Left cardiac atrium (tissue), 4 donors: ENCODE results near the gene RPL5. TPM values are rescaled to one million over a fixed set of nuclear protein-coding genes. Genes with fewer than 3 reads are reported as not detected.

Experiments
- ATAC-seq, 2 donors: fragments of 200-7000 bp; cut with Tn5 transposase; one replicate each; pipeline ENCODE4 v1.9.1; 2020; ENCODE audit warnings: mild to moderate bottlenecking in 2 of 2, moderate library complexity in 2 of 2
- DNase-seq: peaks from one replicate; pipeline ENCODE4 v3.0.0-alpha.2; 2020
- intact Hi-C, 2 donors: fragments of 100-400 bp; cut with DNase I; formaldehyde crosslinking; loops; one replicate each; pipeline versions ENCODE4 v1.14.1 to v1.15.1; 2022 to 2023
- total RNA-seq, 2 donors: library from RNA; stranded (reverse); fragmentation: NEBNext Ultra II Directional; extraction: Animal tissue kit (Norgen Biotek cat#: 25700); gene quantifications; one replicate each; pipeline ENCODE4 v1.2.1, GENCODE V29; 2021
- donor health status: DM: no; HTN: yes; CAD: no.
- donor health status: DM: no; HTN: yes; CAD: no; lungs with severe emphysema.
- donor health status: DM: yes; HTN: yes; CAD: no.
- donor health status: Dilated cardiomyopathy.

RPL5 gene
- total RNA-seq, 2 donors from 2014 or later, result 600 to 715 TPM

DNA sequence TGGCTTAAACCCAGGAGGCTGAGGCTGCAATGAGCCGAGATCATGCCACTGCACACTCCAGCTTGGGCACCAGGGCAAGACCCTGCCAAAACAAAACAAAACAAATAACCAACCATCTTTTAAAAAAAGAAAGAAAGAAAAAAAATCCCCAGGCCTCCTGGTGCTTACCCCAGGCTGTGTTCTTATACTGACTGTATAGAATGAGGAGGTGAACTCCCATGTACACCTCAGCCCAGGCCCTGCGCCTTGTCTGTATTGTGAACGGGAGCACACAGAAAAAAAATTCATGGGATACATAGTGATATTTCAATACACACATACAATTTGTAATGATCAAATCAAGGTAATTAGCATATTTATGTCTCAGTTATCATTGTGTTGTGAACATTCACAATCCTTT is 14.1 kb downstream of the RPL5 start:
- intact Hi-C loops, result no loop called here
- no peak for DNase-seq
- no peak for ATAC-seq

DNA sequence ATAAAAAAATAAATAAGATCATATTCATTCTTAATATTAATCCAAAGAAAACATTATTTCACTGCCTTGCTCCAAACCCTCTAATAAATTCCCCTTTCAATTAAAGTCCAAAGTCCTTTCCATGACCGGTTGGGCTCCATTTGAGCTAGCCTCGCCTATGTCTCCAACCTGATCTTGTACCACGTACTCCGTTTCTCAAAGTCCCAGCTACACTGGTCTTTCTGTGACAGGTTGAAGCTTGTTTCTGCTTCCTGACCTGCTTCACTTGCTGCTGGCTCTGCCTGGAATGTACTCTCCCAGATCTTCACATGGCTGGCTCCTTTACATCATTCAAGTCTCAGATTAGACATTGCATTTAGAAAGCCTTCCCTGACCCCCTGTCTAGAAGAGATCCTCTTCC is 16.4 kb downstream of the RPL5 start:
- intact Hi-C loops, result no loop called here
- no peak for DNase-seq
- ATAC-seq, result no peak

DNA sequence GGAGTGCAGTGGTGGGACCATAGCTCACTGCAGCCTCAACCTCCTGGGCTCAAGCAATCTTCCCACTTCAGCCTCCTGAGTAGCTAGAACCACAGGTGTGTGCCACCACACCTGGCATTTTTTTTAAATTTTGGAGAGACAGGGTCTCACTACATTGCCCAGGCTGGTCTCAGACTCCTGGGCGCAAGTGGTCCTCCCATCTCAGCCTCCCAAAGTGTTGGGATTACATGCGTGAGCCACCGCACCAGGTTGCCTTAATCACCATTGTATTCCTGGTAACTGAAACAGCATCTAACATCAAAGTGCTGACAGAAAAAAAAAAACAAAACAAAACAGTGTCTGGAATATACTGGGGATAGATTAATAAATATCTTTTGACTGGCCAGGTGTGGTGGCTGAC is 18.2 kb downstream of the RPL5 start:
- DNase-seq (no peak), ATAC-seq (no peak)
- intact Hi-C loops, result loop anchor here in 1 of 2 donors (10.0 kb wide), 1 partner anchor 115 kb away; the partner anchor contains the start of gene DIPK1A

DNA sequence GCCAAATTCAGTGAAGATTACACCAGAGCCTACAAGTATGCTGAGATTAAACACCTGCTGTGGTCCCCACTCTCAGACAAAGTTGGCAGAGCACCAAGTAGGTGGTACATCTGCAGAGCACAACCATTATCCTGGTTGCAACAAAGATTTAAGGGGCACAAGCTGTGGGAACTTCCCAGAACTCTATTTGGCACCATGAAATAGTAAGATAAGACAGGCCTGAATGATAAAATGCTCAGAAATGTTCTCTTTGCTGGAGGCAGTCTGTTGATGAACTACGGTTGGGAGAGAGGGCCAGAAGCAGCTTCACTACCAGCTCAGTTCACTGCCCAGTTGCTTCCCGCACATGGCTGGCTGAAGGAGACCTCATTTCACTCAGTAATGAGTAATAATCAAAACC is 19.9 kb downstream of the RPL5 start:
- intact Hi-C loops, result loop anchor here in 1 of 2 donors (10.0 kb wide), 1 partner anchor 113 kb away; the partner anchor contains the start of gene DIPK1A
- ATAC-seq, result peak in 1 of 2 donors; percentile 67
- no peak for DNase-seq

DNA sequence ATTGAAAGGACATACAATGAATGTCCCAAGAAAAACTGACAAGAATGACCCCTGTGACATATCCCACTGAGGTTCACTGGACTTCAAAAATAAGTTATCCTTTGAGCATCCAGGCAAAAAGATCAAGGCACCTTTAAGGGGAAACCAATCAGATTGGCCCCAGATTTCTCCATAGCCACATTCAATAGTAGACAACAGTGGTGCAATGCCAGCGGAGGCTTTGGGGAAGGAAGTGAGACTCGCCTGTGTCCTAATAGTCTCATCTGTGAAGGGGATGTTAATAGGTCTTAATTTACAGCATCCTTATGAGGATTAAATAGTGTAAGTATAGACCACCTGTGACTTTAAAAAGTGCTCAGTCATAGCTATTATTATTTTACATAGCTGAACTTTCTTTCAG is 21.5 kb downstream of the RPL5 start:
- intact Hi-C loops, result loop anchor here in 1 of 2 donors (10.0 kb wide), 1 partner anchor 112 kb away; the partner anchor contains the start of gene DIPK1A
- no peak for DNase-seq
- no peak for ATAC-seq

DNA sequence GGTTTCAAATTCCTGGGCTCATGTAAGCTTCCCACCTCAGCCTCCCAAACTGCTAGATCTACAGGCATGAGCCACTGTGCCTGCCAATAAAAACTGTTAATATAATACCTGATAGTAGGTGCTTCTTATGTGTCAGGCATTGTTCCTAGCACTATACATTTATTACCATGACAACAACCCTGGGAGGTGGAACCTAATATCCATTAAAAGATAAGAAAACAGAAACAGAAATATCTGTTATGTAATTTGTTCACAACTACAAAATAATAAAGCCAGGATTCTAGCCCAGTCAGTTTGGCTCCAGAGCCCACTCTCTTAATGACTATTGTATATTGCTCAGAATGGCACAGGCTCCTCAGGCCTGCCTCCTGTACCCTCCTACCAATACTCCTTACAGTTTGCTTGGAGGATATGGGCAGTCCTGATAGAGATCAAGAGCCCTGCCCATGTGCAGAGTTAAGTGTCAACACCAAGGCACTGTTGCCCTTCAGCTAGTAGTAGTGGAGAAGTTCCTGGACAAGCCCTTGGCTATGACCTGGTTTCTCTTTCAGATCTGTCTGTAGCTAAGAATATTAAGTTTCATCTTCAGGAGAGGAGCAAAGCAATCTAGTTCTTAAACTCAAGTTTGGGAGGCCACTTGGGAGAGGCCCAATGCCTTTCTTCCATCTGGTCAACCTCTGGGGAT is 22.4 kb downstream of the RPL5 start:
- DNase-seq (no peak), ATAC-seq (no peak)
- intact Hi-C loops, result loop anchor here in 1 of 2 donors (10.0 kb wide), 1 partner anchor 111 kb away; the partner anchor contains the start of gene DIPK1A

DNA sequence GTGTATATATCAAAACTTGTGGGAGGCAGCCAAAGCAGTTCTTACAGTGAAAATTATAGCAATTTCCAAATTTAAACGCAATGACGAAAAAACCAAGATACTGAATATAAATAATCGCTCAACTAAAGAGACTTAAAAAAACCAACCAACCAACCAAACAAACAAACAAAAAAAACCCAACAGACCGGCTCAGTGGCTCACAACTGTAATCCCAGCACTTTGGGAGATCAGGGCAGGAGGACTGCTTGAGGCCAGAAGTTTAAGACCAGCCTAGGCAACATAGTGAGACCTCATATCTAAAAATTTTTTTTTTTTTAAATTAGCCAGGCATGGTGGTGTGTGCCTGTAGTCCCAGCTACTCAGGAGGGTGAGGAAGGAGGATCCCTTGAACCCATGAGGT is 23.4 kb downstream of the RPL5 start:
- DNase-seq (no peak), ATAC-seq (no peak)
- intact Hi-C loops, result loop anchor here in 1 of 2 donors (10.0 kb wide), 1 partner anchor 110 kb away; the partner anchor contains the start of gene DIPK1A

DNA sequence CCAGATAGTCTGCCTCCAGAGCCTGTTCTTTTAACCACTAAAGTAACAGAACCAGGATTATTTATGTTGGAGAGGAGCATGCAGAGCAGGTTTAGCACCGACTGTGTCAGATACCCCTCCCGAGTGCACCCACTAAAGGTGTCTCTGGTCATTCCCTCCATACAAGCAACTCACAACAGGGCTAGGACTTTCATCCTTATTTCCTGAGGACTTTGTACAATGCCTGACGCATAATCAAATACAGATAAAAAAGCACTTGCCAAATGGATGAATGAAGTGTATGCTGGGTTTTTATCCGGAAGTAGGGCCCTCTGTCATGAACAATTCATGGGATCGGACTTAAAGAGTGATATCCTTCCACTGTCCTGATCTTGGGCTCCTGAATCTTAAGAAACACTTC is 26.0 kb downstream of the RPL5 start:
- intact Hi-C loops, result loop anchor here (2.0 to 10.0 kb wide), 3 partner anchors 107 to 203 kb away; partner anchors contain the start of gene DIPK1A (in 1 of the 2)
- DNase-seq (no peak), ATAC-seq (no peak)

DNA sequence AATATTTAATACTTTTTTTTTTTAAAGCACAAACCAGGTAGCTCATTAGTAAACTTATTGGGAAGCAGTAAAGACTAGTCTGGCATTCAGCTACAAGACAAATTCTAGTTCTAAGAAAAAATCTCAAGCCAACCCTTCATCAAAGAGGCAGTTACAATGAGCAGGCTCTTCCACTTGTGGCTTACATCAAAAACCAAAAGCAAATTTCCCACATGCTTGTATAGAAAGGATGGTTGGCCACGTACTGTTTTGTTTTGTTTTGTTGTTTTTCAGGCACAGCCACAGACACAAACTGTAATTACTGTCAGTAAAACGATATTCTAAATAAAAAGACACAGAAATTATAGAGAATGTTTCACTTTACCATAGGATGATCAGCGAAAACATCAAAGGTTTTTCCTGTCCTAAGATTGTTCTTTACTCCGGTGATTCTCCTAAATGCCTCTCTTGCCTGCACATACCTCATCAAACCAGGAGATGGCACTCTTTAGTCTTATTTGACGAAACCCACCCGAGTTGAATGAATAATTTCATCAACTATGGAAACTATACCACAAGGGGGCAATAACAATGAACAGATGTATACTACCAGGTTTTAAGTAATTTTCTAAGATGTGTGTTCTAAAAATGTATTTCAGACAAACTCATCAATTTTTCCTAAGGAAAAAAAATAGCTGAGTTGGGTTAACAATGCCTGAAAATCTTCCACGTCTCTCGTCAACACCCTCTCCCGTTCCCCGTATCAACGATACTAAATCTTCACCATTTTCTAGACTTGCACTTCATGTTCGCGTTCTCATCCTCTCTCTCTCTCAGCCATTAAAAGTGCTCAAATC is 26.9 kb downstream of the RPL5 start:
- ATAC-seq (peak; percentile 82 to 83), DNase-seq (no peak)
- intact Hi-C loops, result loop anchor here (1.0 to 10.0 kb wide), 3 partner anchors 106 to 136 kb away; partner anchors contain the start of gene DIPK1A (in 1 of the 2)

DNA sequence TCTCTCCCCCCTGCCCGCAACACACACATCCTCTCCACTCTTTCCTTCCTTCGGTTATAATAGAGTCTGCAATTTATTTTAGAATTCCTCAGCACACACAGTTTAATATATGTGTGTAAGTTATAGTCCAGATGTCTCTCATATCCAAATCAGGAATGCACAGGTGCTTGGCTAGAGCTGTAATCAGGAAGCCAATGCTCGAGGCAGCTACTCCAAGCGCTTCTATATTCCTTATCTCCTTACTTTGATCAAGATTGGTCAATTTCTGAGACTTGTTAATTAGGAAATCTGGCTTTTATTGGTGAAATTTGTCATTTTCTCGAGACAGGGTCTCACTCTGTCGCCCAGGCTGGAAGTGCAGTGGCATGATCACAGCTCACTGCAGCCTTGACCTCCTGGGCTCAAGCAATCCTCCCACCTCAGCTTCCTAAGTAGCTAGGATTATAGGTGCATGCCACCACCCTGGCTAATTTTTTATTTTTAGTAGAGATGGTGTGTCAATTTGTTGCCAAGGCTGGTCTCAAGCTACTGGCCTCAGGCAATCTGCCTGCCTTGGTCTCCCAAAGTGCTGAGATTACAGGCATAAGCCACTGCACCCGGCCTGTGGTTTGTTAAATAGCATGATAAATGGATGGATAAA is 27.7 kb downstream of the RPL5 start:
- intact Hi-C loops, result loop anchor here (1.0 to 10.0 kb wide), 3 partner anchors 105 to 135 kb away; partner anchors contain the start of gene DIPK1A (in 1 of the 2)
- DNase-seq (no peak), ATAC-seq (peak in 1 of 2 donors; percentile 38)

DNA sequence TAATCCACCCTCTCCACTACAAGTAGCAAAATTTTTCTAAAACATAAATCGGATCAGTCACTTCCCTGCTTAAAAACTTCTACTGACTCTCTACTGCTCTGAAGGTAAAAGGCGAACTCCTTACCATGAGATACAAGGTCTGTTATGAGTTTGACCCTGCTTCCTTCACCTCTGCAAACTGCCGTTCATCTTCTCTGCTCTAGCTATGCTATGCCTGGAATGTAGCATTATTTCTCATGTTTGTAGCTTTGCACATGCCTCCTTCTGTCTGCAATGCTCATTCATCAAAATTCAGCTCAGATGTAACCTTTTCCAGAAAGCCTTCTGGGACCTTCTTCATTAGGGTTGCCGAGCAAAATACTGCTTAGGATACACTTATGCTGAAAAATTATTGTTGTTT is 30.8 kb downstream of the RPL5 start:
- ATAC-seq, result no peak
- intact Hi-C loops, result no loop called here
- no peak for DNase-seq

DNA sequence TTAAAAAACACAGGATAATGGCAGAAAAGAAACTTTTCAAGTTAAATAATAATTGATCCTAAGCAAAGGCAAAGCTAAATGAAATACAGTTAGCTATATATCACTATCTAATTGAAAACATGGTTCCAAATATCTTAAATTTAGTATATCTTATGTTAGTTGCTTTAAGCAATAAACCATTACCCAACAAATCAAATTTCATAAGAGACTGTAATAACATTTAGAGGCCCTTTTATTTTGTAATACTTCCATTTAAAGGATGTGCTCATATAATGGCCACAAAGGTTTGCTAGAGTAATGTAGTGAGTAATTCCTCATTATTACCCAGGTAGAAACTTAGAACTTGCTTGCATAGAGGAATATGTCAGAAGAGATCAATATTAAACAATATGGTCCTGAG is 32.3 kb downstream of the RPL5 start:
- intact Hi-C loops, result no loop called here
- ATAC-seq (no peak), DNase-seq (no peak)

DNA sequence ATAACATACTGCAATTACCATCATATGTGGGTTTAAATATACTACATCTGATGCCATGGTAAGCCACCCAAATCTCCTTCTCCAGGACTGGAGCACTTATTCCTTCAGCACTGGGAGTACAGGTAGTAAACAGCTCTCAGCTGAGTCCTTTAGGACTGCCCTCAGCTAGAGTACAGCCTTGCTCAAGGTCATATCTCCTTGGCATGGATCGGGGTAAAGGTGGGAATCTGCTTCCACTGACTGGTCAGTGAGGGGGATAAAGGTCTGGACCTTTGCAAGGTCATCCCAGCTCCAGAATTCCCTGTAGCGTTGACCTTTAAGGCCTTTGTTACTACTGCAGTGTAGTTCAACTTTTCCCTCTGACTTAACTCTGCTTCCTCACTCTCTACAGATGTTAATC is 38.8 kb downstream of the RPL5 start:
- intact Hi-C loops, result no loop called here
- ATAC-seq, result no peak
- DNase-seq, result no peak

DNA sequence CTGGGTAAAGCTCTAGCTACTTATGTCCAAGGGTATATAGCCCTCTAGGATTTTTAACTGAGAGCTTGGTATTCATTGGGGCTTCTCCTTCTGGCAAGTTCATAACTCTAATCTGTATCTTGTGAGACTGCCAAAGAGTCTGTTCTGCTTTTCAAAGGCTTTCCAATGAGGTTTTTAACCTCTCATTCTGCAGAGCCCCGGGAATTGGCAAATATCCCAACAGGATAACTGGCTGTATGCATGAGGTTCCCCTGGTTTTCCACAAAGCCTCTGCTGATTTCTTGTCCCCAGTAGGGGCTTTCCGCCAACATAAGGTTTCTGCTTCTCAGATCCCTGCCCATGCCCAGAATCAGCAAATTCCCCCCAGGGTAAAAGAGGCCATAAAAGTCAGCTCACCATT is 40.9 kb downstream of the RPL5 start:
- ATAC-seq, result no peak
- intact Hi-C loops, result no loop called here

DNA sequence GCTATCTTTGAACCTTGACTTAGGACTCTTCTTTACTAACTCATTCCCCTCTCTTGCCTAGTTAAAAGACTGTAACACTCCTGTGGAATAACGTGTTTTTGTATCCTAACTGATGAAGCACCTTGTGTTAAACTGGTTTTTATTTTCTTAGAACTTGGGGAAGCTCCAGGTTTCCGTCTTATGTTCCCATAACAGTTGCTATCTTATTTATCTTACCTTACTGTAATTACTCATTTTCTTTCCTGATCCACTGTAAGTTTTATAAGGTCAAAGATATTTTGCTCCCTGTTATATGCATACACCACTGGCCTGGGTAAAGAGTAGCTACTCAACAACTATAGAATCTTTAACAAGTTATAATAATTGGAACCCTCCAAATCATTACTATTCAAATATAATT is 43.1 kb downstream of the RPL5 start:
- ATAC-seq, result no peak
- intact Hi-C loops, result no loop called here
- no peak for DNase-seq

More for the DNA sequence above, 40.9 kb downstream of the RPL5 start:
- no peak for DNase-seq

DNA sequence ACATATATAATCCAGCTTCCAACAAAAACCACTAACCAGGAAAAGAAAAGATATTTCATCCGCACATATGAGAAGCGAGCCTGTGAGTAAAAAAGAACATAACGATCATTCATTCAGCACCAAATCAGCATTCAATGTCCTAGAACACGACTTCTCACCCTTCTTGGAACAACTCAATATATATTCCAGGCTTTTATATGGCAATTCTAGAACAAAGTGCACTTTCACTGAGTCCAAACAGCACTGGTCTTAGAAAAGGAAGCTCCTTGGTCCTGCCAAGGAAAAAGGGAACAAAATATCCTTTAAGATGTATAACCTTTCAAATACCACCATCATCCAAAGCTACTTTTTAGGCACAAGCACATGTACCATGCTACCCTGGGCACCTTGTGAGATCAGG is 44.5 kb downstream of the RPL5 start:
- ATAC-seq (no peak), DNase-seq (no peak)
- intact Hi-C loops, result no loop called here

DNA sequence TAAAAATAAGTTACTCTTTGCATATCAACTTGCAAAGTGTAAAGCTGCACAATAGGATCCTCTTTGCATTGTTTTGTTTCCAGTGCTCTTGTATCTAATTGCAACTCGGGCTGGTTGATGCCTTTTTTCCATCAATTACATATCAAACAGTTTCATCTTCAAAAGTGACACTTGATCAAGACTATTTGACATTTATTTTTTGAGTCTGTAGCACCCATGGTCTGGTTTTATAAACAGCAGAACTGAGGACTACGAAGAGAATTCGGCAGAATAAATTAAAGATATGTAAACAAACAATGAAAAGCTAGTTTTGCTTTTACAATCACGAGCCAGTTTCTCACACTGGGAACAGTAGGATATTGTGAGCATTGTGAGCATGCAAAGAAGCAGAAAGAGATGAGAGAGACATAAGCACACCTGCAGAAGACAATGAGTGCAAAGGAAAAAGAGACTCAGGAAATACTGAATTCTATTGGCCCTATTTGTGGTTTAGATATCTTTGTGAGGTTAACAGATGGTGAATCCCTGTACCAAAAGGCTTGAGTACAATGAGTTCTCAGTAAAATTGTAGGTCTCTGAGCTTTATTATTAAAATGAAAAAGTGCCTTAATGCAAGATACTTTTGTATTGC is 45.4 kb downstream of the RPL5 start:
- intact Hi-C loops, result no loop called here

DNA sequence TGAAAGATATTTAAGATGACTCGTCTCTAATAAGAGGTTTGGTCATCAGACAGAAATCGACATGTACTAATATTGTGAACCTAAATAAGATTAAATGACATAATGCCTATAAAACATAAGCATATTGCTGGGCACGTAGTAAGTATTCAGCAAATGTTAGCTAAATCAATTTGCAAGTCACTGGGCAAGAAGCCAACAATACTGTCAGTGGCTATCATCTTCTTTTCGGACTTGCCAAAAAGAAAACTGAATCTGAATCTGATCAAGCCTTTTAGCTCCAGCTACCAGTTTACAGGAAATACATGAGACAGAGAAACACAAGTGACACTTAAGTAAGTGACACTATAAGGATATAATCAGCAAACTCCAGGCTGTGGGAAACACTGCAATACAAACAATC is 46.0 kb downstream of the RPL5 start:
- ATAC-seq (no peak), DNase-seq (no peak)
- intact Hi-C loops, result no loop called here

More for the DNA sequence above, 45.4 kb downstream of the RPL5 start:
- DNase-seq, result no peak
- no peak for ATAC-seq

DNA sequence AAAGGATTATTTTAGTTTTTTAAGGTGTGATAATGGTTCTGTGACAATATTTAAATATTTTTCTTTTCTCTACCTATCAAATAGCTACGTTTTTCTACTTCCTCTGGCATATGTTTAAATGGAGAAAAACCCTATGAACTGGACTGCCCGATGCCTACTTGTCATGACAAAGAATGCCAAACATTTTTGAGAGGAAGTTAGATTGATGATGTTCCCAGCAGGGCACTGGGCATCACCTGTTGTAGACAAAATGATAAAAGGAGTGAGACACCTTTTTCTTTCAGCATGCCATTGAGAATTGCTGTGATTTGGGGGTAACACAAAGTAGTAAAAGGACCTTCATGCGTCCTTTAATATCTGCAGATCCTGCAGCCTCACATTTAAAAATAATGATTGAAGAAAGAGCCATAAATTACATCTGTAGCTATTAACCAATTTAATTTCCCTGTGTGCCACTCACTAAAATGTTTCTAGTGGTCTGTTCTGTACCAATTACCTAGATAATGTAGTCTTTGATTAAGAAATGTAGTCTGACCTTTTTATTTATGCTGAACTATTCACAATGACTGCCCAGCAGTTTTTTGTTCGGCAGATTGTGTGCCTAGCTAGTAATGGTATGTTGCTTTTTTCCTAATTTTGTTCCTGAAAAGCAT is 47.6 kb downstream of the RPL5 start:
- DNase-seq, result no peak
- ATAC-seq, result no peak
- intact Hi-C loops, result no loop called here
